Measurements from ENCODE around the gene HTR3D. TPM values are rescaled to one million over a fixed set of nuclear protein-coding genes. Genes with fewer than 3 reads are reported as not detected.

Gene HTR3D
- polyA plus RNA-seq, 4 donors, result not detected

DNA sequence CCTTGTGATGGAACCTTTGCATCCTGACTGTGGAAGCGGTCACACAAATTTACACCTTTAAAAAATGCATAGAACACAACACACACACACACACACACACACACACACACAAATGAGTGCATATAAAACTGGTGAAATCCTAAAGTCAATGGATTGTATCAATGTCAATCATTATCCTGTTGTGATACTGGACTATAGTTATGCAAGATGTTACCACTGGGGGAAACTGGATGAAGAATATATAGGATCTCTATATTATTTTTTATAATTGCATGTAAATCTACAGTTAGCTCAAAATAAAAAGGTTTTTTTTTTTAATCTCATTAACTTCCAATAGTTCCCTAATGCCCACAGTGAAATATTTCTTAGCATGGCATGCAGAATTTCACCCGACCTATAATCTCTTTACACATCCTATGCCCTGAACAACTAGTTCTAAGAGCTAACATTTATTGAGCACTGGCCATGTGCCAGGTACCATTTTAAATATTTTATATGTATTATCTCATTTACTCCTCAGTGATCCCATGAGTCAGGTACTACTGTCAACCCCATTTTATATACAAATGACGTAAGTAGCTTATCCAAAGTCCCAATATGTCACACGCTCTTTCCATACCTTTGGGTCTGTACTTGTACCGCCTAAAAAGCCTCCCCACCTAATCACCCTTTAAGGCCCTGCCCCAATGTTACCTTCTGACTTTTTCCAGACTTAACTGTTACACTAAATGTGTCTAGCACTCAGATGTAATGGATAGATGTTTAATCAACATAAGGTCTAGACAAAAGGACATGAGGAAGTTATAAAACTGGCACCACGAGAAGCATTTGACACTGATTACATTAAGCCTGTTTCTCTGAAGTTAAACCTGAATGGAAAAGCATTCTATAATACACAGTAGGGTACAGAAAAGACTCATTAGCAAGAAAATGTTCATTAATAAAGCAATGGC, 19.3 kb upstream of the HTR3D start:
- DNase-seq (peak in 1 of 2 donors; percentile 83), FAIRE-seq (no peak)
- Histone ChIP-seq H3K27me3 (ENCODE audit: control insufficient read depth in 3 of 3, insufficient read depth in 3 of 3, low read length in 3 of 3) (no peaks in the 10 kb centered on the region), H3K9me3 (ENCODE audit: control insufficient read depth in 2 of 2, insufficient read depth in 1 of 2, low read depth in 1 of 2, low read length in 1 of 2) (no peaks in the 10 kb centered on the region), H3K27ac (ENCODE audit: low read depth in 1 of 3, low read length in 2 of 3) (no peak overlapping the region), H3K4me3 (ENCODE audit: low read depth in 1 of 3, low read length in 3 of 3) (no peak overlapping the region), H3K36me3 (ENCODE audit: control insufficient read depth in 3 of 3, insufficient read depth in 2 of 3, low read depth in 1 of 3, low read length in 3 of 3) (peaks cover 0 to 6% (median 2%) of the 10 kb centered on the region in 3 donors), H3K4me1 (ENCODE audit: control insufficient read depth in 3 of 3, insufficient read depth in 2 of 3, low read depth in 1 of 3, low read length in 2 of 3) (no peaks in the 10 kb centered on the region)
- whole genome bisulfite sequencing, 3 donors, result 58 to 80% (median 75%) methylated on average over 6 of the region's 6 CpGs

DNA sequence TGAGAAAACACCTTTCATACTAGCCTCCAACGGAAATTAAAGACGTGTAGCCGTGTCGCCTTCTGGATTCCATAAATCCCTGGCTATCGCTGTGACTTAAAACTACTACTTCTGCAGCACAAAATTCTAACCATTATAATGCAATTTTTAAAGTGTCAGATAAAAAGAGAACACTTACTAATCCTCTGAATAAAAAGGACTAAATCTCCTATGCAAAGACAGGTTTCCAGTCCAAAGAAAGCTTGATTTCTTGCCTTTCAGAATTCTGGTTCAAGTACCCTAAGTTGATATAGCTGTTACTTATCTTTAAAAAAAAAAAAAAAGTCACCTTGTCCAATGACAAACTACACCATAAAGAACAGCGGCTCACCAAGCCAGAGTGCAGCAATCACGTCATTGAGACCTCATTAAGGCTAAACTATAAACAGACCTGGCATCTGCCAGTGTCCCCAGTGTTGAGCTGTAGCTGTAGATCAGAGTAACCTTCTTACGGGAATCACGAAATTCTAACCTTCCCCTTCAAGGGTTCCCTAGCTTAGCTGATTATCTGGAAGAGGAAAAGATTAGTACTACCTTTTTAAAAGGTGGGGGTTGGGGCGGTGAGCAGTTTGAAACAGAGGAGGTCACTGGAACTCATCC, 16.0 kb upstream of the HTR3D start:
- Histone ChIP-seq H3K27ac (ENCODE audit: low read depth in 1 of 3, low read length in 2 of 3) (no peak overlapping the region), H3K4me3 (ENCODE audit: low read depth in 1 of 3, low read length in 3 of 3) (no peak overlapping the region), H3K27me3 (ENCODE audit: control insufficient read depth in 3 of 3, insufficient read depth in 3 of 3, low read length in 3 of 3) (peaks cover 0 to 3% (median 0%) of the 10 kb centered on the region in 3 donors), H3K36me3 (ENCODE audit: control insufficient read depth in 3 of 3, insufficient read depth in 2 of 3, low read depth in 1 of 3, low read length in 3 of 3) (peaks cover 0 to 3% (median 0%) of the 10 kb centered on the region in 3 donors), H3K9me3 (ENCODE audit: control insufficient read depth in 2 of 2, insufficient read depth in 1 of 2, low read depth in 1 of 2, low read length in 1 of 2) (no peaks in the 10 kb centered on the region), H3K4me1 (ENCODE audit: control insufficient read depth in 3 of 3, insufficient read depth in 2 of 3, low read depth in 1 of 3, low read length in 2 of 3) (no peaks in the 10 kb centered on the region)
- FAIRE-seq, result no peak
- peak; percentile 33 to 78 for DNase-seq
- 49 to 75% (median 62%) methylated on average over 10 of the region's 10 CpGs for WGBS, 3 donors

DNA sequence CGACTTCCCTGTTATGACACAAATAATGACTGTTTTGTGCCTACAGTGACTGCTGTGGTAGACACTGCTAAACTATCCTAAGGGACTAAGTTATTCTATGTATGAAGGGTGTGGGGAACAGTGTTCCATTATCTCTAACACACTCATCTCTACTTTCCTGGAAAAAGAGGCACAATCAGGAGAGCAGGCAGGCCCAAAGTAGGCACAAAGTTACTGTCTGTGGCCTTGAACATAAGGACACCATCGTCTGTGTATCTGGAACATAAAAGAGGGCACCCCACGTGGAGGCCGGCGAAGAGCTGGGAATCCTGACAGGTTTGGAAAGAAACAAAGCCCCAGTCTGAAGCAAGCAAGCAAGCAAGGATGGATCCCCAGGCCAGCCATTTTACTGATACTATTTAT, 15.4 kb upstream of the HTR3D start:
- H3K4me3 ChIP-seq (ENCODE audit: low read depth in 1 of 3, low read length in 3 of 3), result no peak overlapping the region
- no peak overlapping the region for H3K27ac ChIP-seq (ENCODE audit: low read depth in 1 of 3, low read length in 2 of 3)
- H3K27me3 ChIP-seq (ENCODE audit: control insufficient read depth in 3 of 3, insufficient read depth in 3 of 3, low read length in 3 of 3), result peaks cover 0 to 3% (median 0%) of the 10 kb centered on the region in 3 donors
- H3K9me3 ChIP-seq (ENCODE audit: control insufficient read depth in 2 of 2, insufficient read depth in 1 of 2, low read depth in 1 of 2, low read length in 1 of 2), result no peaks in the 10 kb centered on the region
- H3K4me1 ChIP-seq (ENCODE audit: control insufficient read depth in 3 of 3, insufficient read depth in 2 of 3, low read depth in 1 of 3, low read length in 2 of 3), result no peaks in the 10 kb centered on the region
- 54 to 75% (median 64%) methylated on average over 5 of the region's 5 CpGs for WGBS, 3 donors
- no peak for FAIRE-seq
- DNase-seq, result no peak
- H3K36me3 ChIP-seq (ENCODE audit: control insufficient read depth in 3 of 3, insufficient read depth in 2 of 3, low read depth in 1 of 3, low read length in 3 of 3), result peaks cover 0 to 3% (median 0%) of the 10 kb centered on the region in 3 donors

DNA sequence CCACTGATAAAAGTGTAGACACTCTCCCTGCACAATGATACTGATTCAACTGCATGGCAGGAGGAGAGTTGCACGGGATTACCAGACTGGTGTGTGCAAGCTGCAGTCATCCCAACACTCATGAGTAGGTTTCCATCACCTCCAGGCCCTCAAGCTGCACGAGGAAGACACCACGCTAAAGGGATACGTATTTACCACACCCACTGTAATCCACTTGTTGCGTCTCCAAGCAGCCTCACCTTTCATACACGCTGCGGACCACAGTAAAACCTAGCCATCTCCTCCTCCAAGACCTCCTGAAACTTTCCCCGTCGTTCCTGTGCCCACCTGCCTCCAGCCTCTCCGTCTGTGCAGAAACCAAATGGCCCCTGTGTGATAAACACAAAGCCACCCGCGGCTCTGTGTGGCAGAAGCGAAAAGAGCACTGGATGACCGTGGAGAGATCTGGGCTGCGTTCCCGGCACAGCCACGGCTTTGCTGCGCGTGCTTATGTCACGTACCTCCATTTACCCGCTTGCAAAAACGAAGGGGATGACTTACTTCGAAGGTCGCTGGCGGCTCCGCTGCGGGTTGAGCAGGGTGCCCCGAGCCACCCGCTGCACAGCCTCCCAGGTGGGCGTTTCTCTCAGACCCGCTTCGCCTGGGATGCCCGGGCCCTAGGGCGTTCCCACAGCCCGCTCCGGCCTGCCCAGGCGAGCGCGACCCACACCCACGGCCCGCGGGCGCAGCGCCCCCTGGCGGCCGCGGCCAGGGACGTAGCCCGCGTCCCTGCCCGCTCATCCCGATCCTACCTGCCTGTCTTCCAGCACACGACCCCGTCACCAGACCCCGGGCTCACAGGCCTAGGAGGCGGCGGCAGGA, 14.5 kb upstream of the HTR3D start:
- no peaks in the 10 kb centered on the region for H3K9me3 ChIP-seq (ENCODE audit: control insufficient read depth in 2 of 2, insufficient read depth in 1 of 2, low read depth in 1 of 2, low read length in 1 of 2)
- peaks cover 0 to 3% (median 0%) of the 10 kb centered on the region in 3 donors for H3K27me3 ChIP-seq (ENCODE audit: control insufficient read depth in 3 of 3, insufficient read depth in 3 of 3, low read length in 3 of 3)
- peak; percentile 64 to 83 for DNase-seq
- peak overlapping the region in 2 of 3 donors; percentile 43 to 59 for H3K27ac ChIP-seq (ENCODE audit: low read depth in 1 of 3, low read length in 2 of 3)
- peak overlapping the region; percentile 59 to 100 (median 65) for H3K4me3 ChIP-seq (ENCODE audit: low read depth in 1 of 3, low read length in 3 of 3)
- WGBS, 3 donors, result 11 to 28% (median 13%) methylated on average over 39 to 57 of the region's 57 CpGs
- FAIRE-seq, result no peak
- no peaks in the 10 kb centered on the region for H3K4me1 ChIP-seq (ENCODE audit: control insufficient read depth in 3 of 3, insufficient read depth in 2 of 3, low read depth in 1 of 3, low read length in 2 of 3)
- peaks cover 0 to 3% (median 0%) of the 10 kb centered on the region in 3 donors for H3K36me3 ChIP-seq (ENCODE audit: control insufficient read depth in 3 of 3, insufficient read depth in 2 of 3, low read depth in 1 of 3, low read length in 3 of 3)

DNA sequence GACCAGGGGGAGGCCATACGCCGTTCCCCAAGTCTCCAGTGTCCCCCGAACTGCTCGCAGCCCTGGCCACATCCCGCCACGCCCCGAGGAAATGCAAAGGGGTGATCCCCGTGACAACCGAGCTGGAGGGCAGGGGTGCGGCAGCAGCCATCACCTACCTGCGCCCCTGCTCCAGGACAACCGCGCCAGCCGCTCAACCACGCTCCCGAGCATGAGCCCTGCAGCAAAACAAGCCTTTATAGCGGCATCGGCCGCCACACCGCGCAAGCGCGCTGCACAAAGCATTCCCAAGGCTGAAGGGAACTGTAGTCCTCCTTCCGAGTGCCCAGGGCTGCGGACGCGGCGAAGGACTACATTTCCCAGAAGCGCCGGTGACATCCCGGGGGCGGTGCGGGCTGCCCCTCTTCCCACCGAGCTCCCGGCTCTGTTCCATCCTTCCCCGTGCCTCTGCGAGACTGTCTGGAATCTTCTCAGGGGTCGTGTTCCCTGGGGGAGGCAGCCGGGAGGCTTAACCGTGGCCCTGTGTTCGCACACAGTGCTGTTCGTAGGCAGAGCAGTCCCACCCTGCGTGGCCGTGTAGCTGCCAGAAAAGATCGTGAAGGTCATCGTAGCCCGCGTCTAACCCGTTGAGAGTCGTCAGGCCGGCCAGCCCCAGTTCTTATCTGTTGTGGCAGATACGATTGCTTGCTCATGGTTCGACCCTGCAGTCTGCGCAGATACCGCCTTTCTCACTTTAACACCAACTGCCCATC, 13.7 kb upstream of the HTR3D start, which contains the start of gene ABCC5:
Gene ABCC5 (minus strand): TSS at position 213 of the 752 bp plus-strand sequence. CDS start 3,492 bp downstream, outside the sequence.
- Histone ChIP-seq H3K27me3 (ENCODE audit: control insufficient read depth in 3 of 3, insufficient read depth in 3 of 3, low read length in 3 of 3) (peaks cover 0 to 3% (median 0%) of the 10 kb centered on the region in 3 donors), H3K9me3 (ENCODE audit: control insufficient read depth in 2 of 2, insufficient read depth in 1 of 2, low read depth in 1 of 2, low read length in 1 of 2) (no peaks in the 10 kb centered on the region), H3K27ac (ENCODE audit: low read depth in 1 of 3, low read length in 2 of 3) (peak within 1 kb of the TSS in 2 of 3 donors; percentile 73 to 81), H3K4me3 (ENCODE audit: low read depth in 1 of 3, low read length in 3 of 3) (peak within 1 kb of the TSS; percentile 59 to 100 (median 65)), H3K4me1 (ENCODE audit: control insufficient read depth in 3 of 3, insufficient read depth in 2 of 3, low read depth in 1 of 3, low read length in 2 of 3) (no peaks in the 10 kb centered on the region), H3K36me3 (ENCODE audit: control insufficient read depth in 3 of 3, insufficient read depth in 2 of 3, low read depth in 1 of 3, low read length in 3 of 3) (peaks cover 0 to 3% (median 0%) of the 10 kb centered on the region in 3 donors)
- FAIRE-seq (no peak), DNase-seq (peak; percentile 94 to 95)
- 0 to 1% (median 1%) methylated on average over 54 to 55 of the region's 55 CpGs for WGBS, 3 donors

DNA sequence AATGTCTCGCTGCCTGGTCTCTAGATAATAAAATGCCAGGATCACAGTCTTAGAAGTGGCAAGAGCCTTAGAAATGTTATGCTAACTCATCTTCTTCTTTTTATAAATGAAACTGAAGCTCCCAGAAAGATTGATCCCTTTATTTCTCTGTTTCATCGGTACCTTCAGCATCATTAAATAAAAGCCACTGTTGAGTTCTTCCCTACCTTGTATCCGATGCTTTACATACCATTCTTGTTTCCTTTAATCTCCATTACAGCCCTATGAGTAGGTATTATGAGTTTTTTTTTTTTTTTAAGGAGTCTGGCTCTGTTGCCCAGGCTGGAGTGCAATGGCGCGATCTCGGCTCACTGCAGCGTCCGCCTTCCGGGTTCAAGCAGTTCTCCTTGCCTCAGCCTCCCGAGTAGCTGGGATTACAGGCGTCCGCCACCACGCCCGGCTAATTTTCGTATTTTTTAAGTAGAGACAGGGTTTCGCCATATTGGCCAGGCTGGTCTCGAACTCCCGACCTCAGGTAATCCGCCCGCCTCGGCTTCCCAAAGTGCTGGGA, 13.0 kb upstream of the HTR3D start:
- H3K4me3 ChIP-seq (ENCODE audit: low read depth in 1 of 3, low read length in 3 of 3), result peak overlapping the region; percentile 59 to 100 (median 65)

DNA sequence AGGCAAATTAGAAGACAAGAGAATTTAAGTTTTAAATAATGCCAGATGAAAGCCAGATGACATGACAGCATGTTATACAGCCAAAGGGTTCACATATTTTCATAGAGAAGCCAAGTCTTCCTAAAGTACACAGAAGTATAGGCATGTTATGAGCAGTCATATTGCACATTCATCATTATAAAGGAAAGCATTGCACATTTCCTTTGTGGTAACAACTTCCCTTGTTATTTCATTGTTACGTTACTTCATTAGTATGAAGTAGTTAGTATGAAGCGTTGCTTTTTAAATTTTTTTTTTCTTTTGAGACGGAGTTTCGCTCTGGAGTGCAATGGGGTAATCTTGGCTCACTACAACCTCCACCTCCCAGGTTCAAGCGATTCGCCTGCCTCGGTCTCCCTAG, 9.2 kb upstream of the HTR3D start:
- FAIRE-seq (no peak), DNase-seq (no peak)
- Histone ChIP-seq H3K27me3 (ENCODE audit: control insufficient read depth in 3 of 3, insufficient read depth in 3 of 3, low read length in 3 of 3) (peaks cover 0 to 3% (median 0%) of the 10 kb centered on the region in 3 donors), H3K9me3 (ENCODE audit: control insufficient read depth in 2 of 2, insufficient read depth in 1 of 2, low read depth in 1 of 2, low read length in 1 of 2) (no peaks in the 10 kb centered on the region), H3K4me3 (ENCODE audit: low read depth in 1 of 3, low read length in 3 of 3) (no peak overlapping the region), H3K36me3 (ENCODE audit: control insufficient read depth in 3 of 3, insufficient read depth in 2 of 3, low read depth in 1 of 3, low read length in 3 of 3) (no peaks in the 10 kb centered on the region), H3K27ac (ENCODE audit: low read depth in 1 of 3, low read length in 2 of 3) (no peak overlapping the region), H3K4me1 (ENCODE audit: control insufficient read depth in 3 of 3, insufficient read depth in 2 of 3, low read depth in 1 of 3, low read length in 2 of 3) (no peaks in the 10 kb centered on the region)
- 64 to 88% (median 68%) methylated on average over 7 of the region's 7 CpGs for WGBS, 3 donors

More for the DNA sequence above, 13.0 kb upstream of the HTR3D start:
- 86 to 89% (median 87%) methylated on average over 21 of the region's 21 CpGs for WGBS, 3 donors
- H3K27ac ChIP-seq (ENCODE audit: low read depth in 1 of 3, low read length in 2 of 3), result peak overlapping the region in 2 of 3 donors; percentile 73 to 81
- H3K4me1 ChIP-seq (ENCODE audit: control insufficient read depth in 3 of 3, insufficient read depth in 2 of 3, low read depth in 1 of 3, low read length in 2 of 3), result no peaks in the 10 kb centered on the region
- H3K9me3 ChIP-seq (ENCODE audit: control insufficient read depth in 2 of 2, insufficient read depth in 1 of 2, low read depth in 1 of 2, low read length in 1 of 2), result no peaks in the 10 kb centered on the region
- peaks cover 0 to 3% (median 0%) of the 10 kb centered on the region in 3 donors for H3K36me3 ChIP-seq (ENCODE audit: control insufficient read depth in 3 of 3, insufficient read depth in 2 of 3, low read depth in 1 of 3, low read length in 3 of 3)
- DNase-seq, result no peak
- H3K27me3 ChIP-seq (ENCODE audit: control insufficient read depth in 3 of 3, insufficient read depth in 3 of 3, low read length in 3 of 3), result peaks cover 0 to 3% (median 0%) of the 10 kb centered on the region in 3 donors
- no peak for FAIRE-seq
